HepG2 (cell line): ENCODE results near the gene FAM20C. TPM values are rescaled to one million over a fixed set of nuclear protein-coding genes. Genes with fewer than 3 reads are reported as not detected.
A peak's percentile ranks its signal among the peaks of the same experiment; 100 is the strongest.

Experiments used
- ATAC-seq: fragments of 200-7000 bp; cut with Tn5 transposase; 3 replicates; pipeline ENCODE4 v1.9.1; 2020; ENCODE audit warnings: mild to moderate bottlenecking, moderate library complexity
- BruUV-seq: library from RNA; stranded (reverse); fragments of 400-500 nt; replicated peaks from 2 replicates; lab custom pipeline; 2021; lab: Mats Ljungman, UMichigan
- CTCF ChIA-PET: fragments of 300-600 bp; formaldehyde crosslinking; extraction: SDS; loops from one replicate; lab custom pipeline; 2021; ENCODE audit warnings: low total read pairs, inconsistent platforms, low intra/inter-chr PET ratio; lab: Yijun Ruan, JAX
- POLR2A ChIA-PET: fragments of 350-600 bp; sonication (Branson Sonifier 250); formaldehyde crosslinking; loops from one replicate; lab custom pipeline; 2020; ENCODE audit warnings: antibody characterized with exemption, inconsistent platforms; lab: Yijun Ruan, JAX
- DNase-seq: peaks from one replicate; pipeline ENCODE4 v3.0.0-alpha.2; 2015; ENCODE audit warnings: low spot score
- FAIRE-seq: peaks from 3 replicates; lab custom pipeline; 2011; peaks lifted over from hg19 to GRCh38; lab: Jason Lieb, UNC
- H2AFZ ChIP-seq: one replicate; pipeline ENCODE4 v1.6.1; 2011; ENCODE audit warnings: low read length, inconsistent platforms
- H3K27ac ChIP-seq: fragments of 300-600 bp; 3 replicates; pipeline ENCODE4 v1.8.0; 2011; ENCODE audit warnings: mixed run types, mild to moderate bottlenecking, mixed read lengths, low read length, inconsistent platforms; ENCODE audit not compliant: insufficient read depth; ENCODE audit errors: extremely low read length
- H3K27me3 ChIP-seq, 2 experiments: fragments of 200-600 bp in 1 of 2; 2 replicates in 1 of 2; 3 replicates in 1 of 2; pipeline versions ENCODE4 v1.6.0 to v1.8.0; 2011; ENCODE audit warnings: low read length in 2 of 2, mild to moderate bottlenecking in 2 of 2, moderate library complexity in 2 of 2, inconsistent platforms in 1 of 2; ENCODE audit not compliant: insufficient read depth in 2 of 2, control insufficient read depth in 1 of 2
- H3K36me3 ChIP-seq, 2 experiments: fragments of 200-600 bp in 1 of 2; replicated peaks in 1 of 2; 2 replicates in 1 of 2; 3 replicates in 1 of 2; pipeline versions ENCODE4 v1.5.1 to v1.8.0; 2011; ENCODE audit warnings: low read length in 2 of 2, inconsistent platforms in 1 of 2; ENCODE audit not compliant: insufficient read depth in 2 of 2, control insufficient read depth in 1 of 2
- H3K4me1 ChIP-seq: 2 replicates; pipeline ENCODE4 v1.5.1; 2012; ENCODE audit warnings: low read length, inconsistent platforms; ENCODE audit not compliant: insufficient read depth
- H3K4me2 ChIP-seq: 2 replicates; pipeline ENCODE4 v1.6.0; 2011; ENCODE audit warnings: low read depth, low read length, inconsistent platforms
- H3K4me3 ChIP-seq, 3 experiments: fragments of 200-600 bp in 1 of 3; sonication (generic), shearing (Covaris generic) in 1 of 3; replicated peaks in 1 of 3; 2 replicates each; pipeline ENCODE4 v1.5.1; 2011 to 2016; ENCODE audit warnings: low read length in 3 of 3, inconsistent platforms in 2 of 3, low read depth in 2 of 3, mild to moderate bottlenecking in 2 of 3, control low read depth in 1 of 3, mixed read lengths in 1 of 3; ENCODE audit not compliant: insufficient read depth in 1 of 3
- H3K79me2 ChIP-seq: one replicate; pipeline ENCODE4 v1.6.1; 2011; ENCODE audit warnings: low read length, inconsistent platforms; ENCODE audit not compliant: insufficient read depth
- H3K9ac ChIP-seq: 2 replicates; pipeline ENCODE4 v1.6.0; 2011; ENCODE audit warnings: mild to moderate bottlenecking, low read depth, low read length, inconsistent platforms; ENCODE audit not compliant: insufficient read depth
- H3K9me3 ChIP-seq: 2 replicates; pipeline ENCODE4 v1.5.1; 2012; ENCODE audit warnings: mild to moderate bottlenecking, low read length
- H4K20me1 ChIP-seq: 2 replicates; pipeline ENCODE4 v1.6.0; 2011; ENCODE audit warnings: inconsistent platforms, mild to moderate bottlenecking, low read length, moderate library complexity; ENCODE audit not compliant: insufficient read depth
- ZBTB40 ChIP-seq, 2 experiments: fragments of 450-650 bp in 1 of 2; sonication (generic) in 1 of 2; formaldehyde crosslinking in 1 of 2; IDR thresholded peaks; 2 replicates each; pipeline versions ENCODE4 v1.6.1 to v1.8.0; 2016 to 2022; ENCODE audit warnings: antibody characterized with exemption in 1 of 2, mild to moderate bottlenecking in 1 of 2, missing genetic modification reagents in 1 of 2
- ZSCAN9 ChIP-seq: IDR thresholded peaks from 2 replicates; pipeline ENCODE4 v1.6.1; 2016; ENCODE audit warnings: borderline replicate concordance
- WGBS: methylation state at CpG from one replicate; pipeline ENCODE4 v1.1.6; 2017; ENCODE audit warnings: low lambda C conversion rate; 5-methylcytosine and 5-hydroxymethylcytosine counted together
- in situ Hi-C: cut with HindIII; loops from 2 replicates; pipeline ENCODE4 v1.10.0; 2017; ENCODE audit warnings: low pct_unique_long_range_greater_than_20kb; ENCODE audit not compliant: extremely low pct_ligation_motif_present
- intact Hi-C: fragments of 100-400 bp; cut with micrococcal nuclease; formaldehyde crosslinking; loops from one replicate; pipeline ENCODE4 v1.10.0; 2022; ENCODE audit not compliant: unreplicated experiment
- polyA plus RNA-seq, 8 experiments: library from polyadenylated mRNA; depleted of rRNA in 3 of 8; stranded (reverse) in 7 of 8; unstranded in 1 of 8; fragments of >200 nt; fragmentation: Illumina TruSeq in 4 of 8; extraction: Trizol in 4 of 8; gene quantifications; 2 replicates each; pipeline versions ENCODE4 v1.2.1 to v1.2.3, GENCODE V29; 2011 to 2016; ENCODE audit warnings: low read depth in 4 of 8, missing spikeins in 1 of 8, mixed read lengths in 1 of 8; ENCODE audit not compliant: insufficient read depth in 1 of 8
- total RNA-seq, 5 experiments: library from RNA; depleted of rRNA; stranded (reverse); fragments of >200 nt; fragmentation: Illumina TruSeq; extraction: Trizol; gene quantifications; 2 replicates each; pipeline ENCODE4 v1.2.3, GENCODE V29; 2016; ENCODE audit warnings: low read depth in 1 of 5

FAM20C gene
- total and polyA plus RNA-seq, 2 of the 13 experiments (the other 11 are each of a cell fraction or from before 2014, with no cell fraction given), result 11.9 to 19.9 TPM

DNA sequence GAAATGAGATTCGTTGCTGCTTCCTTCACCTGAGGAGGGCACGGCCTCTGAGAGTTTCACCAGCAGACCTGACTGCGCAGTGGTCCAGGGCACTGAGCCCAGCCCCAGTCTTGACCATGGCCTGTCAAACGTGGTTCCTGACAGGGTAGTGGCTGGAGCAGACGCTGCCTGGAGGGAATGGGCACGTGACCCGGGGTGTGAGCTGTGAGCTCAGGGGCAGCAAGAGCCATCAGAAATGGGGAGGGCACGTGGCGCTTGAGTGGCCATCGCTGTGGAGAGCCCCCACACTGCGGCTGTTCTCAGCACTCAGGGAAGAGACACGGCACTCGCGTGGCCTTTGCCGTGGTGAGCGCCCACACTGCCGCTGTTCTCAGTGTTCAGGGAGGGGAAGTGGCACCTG is 12.0 kb downstream of the FAM20C start:
- ChIA-PET POLR2A (interaction anchor here (1.1 kb wide), 1 partner anchor 10 kb away, joined by 3 read pairs; no protein-coding TSS in a partner anchor), CTCF (no interaction called here)
- H3K4me3 ChIP-seq, result no peak overlapping the region
- 91% methylated on average over 8 of the region's 17 CpGs for WGBS
- H3K36me3 ChIP-seq, result peaks cover 17 to 52% of the 10 kb centered on the region in 2 experiments
- no peak overlapping the region for H3K9ac ChIP-seq
- in situ Hi-C loops (no loop called here), intact Hi-C loops (no loop called here)
- no peak for ATAC-seq
- peaks cover 12% of the 10 kb centered on the region for H3K4me1 ChIP-seq
- no peaks in the 10 kb centered on the region for H3K27me3 ChIP-seq
- H3K79me2 ChIP-seq, result no peaks in the 10 kb centered on the region
- no peak overlapping the region for H3K27ac ChIP-seq
- H3K9me3 ChIP-seq, result no peaks in the 10 kb centered on the region
- DNase-seq, result no peak
- no peaks in the 10 kb centered on the region; the same call in 1 of the 2 replicates for H4K20me1 ChIP-seq
- FAIRE-seq, result no peak
- no peak overlapping the region for H2AFZ ChIP-seq
- H3K4me2 ChIP-seq, result no peak overlapping the region
- no TSS peak for BruUV-seq
- no peak for TF ChIP-seq ZBTB40 (IDR thresholded peaks at IDR 0.05)
- 0 out of 2 replicates have a peak, but pooled peaks have one; percentile 17 for TF ChIP-seq ZBTB40 (CRISPR knock-in tag; IDR thresholded peaks at IDR 0.05)
- TF ChIP-seq ZSCAN9 (CRISPR knock-in tag), result no peak
